ENCODE data around the gene ITGAL.
"Not testable (repeated sequence)": the region's sequence is repeated elsewhere in the genome, so short reads cannot be mapped to it uniquely, and the experiment has no call there.

The ITGAL gene

DNA sequence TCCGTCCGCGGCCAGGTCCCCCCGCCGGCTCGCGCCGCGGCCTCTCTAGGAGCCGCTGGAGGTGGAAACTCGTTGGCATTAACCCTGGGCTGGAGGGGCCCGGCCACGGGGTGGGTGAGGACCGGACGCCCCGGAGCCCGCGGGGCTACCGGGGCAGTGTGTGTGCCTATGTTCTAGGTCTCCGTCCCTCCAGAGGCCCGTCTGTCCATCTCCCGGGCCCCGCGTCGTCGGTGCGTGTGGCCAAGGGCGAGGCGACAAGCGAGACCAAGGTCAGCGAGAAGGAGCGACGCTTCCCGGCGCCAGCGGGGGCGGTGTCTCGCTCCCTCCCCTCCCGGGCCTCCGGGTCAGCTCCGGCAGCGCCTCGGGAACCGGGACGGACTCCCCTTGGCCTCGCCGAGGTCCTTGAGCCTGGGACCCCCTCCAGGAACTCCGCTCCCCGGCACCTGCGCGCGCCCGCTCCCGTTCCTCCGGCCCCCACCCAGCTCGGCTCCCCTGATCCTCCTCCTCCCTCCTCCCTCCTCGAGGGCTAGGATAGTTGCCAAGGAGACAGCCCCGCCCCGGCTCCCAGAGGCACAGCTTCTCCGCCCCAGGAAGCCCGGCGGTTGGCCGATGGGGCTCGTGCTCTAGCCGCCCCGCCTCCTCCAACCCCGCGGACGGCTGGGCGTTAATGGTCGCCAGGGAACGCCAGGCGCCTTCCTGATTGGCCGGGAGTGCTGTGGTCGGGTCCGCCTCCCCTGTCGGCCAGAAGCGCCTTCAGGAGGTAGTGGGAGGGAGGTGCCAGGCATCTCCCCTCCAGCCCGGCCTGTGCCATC, 54.5 kb downstream of the ITGAL start:
- peak; percentile 83 for DNase-seq

DNA sequence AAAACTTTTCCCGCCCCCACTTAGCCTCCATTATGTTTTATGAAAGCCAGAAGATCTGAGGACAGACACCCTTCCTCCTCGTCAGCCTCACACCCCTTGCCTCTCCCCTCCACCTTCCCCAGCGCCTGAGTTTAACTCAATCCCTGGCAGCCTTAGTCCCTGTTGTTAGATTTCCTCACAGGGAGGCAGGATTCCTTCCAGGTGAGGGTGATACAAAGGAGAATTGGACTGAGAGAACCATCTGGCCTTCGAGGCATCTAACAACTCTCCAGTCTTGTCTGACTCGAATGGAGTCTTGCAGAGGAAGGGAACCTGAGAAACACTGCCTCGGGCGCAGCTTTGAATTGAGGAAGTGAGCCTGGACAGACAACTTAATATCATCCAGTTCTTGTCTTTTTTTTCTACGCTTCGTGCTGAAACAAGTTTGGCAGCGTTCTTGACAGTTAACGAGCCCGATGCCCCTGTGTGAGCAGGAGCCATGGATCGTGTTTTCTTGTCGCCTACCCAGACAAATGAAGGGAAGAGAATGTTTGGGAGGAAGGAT, 55.2 kb downstream of the ITGAL start:
- no peak for DNase-seq

DNA sequence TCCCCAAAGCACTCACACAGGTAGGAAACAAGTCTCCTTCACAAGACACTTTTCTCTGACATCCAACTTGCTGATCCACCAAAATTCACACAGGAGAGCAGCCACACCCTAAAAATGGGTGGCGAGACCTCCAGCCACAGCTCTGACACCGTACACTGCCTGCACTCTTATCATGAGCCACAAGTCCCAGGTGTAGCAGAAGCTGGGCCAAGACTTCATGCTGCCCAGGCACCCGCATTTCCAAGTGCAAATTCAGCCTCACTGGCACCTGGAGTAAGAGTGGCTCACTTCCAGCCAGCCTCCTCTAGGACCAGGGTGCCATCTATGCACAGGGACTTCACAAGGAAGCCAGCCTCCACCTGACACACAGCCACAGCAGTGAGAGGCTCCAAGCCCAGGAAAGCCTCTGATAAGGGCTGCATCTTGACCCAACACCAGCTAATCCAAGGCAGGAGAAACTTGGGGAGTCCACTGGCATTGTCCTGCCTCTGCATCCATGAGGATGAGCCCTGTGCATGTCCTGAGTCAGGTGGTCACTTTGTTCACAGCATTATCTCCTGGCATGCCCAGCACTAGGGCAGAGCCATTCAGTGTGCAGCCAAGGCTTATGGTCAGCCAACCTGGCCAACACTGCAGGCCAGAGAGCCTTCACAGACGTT, 56.4 kb downstream of the ITGAL start:
- no peak for DNase-seq

DNA sequence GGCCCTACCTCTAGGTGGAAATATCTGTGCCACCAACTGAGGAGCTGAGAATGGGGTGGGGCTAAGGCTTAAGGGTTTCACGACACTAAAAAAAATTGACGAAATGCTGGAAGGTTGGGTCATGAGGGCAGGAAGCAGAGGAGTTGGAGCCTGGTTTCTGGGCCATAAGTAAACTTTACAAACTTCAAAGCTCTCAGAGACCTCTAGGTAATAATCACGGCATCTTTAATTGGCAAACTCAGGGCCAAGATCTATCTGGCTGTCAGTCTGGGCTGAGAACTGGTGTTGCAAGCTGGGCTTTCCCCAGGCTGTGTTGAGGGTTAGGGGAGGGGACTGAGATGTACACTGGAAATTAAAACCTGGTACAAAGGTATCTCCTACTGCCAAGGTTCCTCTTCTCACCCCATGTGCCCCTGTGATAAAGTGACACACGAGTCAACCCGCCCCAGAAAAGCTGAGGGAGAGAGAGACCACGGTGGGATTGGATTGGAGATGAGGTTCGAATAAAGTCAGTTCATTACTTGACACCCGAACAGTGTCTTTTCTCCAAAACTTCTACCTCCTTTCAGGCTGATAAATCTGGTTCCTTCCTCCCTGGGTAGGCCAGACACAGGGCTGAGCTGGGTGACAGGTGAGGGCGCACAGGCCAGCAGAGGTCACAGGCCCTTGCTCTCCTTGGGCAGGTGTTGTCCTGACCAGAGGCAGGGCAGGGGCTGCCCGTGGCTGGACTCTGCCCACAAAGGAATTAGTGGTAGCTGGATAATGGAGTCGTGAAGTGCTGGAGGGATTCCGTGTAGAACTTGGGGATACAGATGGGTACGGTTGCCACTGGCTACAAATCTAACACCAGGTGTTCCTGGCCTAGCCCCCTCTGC, 57.9 kb downstream of the ITGAL start:
- DNase-seq, result no peak

DNA sequence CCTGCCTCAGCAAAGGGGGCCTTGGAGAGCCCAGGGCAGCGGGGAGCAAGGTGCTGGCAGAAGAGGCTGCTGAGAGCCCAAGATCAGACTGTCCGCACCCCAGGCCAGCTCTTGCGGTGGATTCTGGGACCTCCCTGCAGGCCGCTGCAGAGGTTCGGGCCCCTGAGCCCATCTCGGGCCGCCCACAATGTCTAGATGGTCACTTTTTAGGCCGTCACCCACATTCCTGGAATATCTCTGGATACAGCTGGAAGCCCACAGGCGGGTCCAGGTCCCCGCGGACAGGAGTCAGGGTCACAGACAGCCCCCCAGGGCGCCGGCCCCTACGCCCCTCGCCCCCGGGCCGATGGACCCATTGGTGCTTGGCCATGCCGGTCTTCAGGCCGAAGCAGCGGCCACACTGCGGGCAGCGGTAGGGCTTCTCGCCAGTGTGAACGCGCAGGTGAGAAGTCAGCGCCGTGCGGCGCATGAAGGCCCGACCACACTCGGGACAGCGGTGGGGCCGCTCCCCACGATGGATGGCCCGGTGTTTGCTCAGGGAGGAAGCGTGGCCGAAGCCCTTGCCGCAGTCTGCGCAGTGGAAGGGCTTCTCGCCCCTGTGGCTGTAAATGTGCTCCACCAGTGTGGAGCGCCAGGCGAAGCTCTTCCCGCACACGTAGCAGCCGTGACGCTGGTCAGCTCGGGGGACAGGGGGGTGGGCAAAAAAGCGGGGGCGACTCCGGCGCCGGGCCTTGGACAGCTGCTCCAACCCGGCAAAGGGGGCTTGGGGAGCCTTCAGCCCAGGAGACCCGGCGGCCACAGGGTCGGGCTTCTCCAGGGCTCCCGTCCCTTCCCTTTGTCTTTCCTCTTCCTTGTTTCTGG, 60.0 kb downstream of the ITGAL start:
- DNase-seq, result no peak

DNA sequence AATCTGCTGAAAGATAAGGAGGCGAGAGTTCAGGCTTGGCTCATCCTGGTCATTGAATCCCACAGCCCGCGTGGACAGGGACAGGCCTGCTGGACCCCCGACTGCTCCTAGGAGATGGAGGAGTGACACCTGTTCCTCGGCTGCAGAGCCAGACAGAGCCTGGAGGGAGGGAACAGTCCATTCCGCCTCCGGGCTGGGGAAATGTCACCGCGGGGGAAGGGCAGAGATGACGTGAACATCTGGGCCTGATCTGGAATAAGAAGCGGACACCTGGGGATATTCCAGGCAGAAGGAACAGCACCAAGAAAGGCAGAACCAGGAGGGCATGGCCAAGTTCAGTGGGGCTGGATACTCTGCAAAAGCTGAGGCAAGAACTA, 60.6 kb downstream of the ITGAL start:
- DNase-seq, result no peak

DNA sequence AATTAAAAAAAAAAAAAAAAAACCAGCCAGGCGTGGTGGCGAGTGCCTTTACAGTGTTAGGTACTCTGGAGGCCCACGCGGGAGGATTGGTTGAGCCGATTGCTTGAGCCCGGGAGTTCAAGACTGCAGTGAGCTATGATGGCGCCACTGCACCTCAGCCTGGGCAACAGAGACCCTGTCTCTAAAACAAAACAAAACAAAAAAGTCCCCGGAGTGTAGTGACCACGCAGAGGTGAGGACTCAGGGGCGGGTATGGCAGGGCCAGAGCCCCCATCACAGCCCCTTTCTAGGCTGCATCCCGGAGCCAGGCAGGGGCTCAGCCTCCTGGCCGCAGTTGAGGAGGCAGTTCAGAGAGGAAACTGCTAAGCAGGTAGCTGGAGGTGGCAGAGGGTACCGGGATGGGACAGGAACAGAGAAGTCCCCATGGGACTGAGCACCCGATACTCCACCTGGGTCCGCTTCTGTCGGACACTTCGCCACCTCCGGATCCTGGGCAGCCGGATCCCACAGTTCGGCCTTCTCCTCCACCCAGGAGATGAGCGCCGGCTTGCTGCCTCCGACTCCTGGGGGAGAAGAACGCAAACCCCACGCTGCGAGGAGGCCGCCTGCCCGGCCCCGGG, 61.3 kb downstream of the ITGAL start:
- no peak for DNase-seq

DNA sequence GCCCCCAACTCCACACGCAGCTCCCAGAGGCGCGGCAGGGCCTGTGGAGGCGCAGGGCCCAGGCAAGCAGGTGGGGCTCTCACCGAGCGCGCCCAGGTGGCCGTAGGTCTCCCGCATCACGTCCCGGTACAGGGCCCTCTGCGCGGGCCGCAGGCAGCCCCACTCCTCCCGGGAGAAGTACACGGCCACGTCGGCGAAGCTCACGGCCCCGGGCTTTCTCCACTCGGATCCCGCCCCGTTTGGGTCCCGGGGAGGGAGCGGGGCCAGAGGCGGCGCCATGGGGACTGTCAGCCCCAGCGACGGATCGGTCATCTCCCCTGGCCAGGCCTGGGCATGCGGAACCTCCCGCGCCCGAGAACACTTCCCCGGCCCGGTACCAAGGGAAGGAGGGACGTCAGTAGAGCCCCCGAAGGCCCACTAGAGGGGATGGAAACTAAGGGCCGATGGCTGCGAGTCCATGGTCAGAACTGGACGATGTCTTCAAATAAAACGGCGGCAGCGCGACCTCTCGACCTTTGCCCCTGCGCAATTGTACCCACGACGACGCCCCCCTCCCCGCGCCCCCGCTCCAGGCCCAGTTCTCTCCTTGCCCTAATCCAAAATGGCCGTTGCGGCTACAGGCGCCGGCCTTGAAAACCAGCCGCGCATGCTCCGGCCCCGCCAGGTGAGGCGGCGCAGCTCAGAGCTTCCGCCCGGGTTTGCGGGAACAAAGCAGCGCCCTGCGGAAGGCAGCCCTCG, 62.0 kb downstream of the ITGAL start, which contains the start of gene ZNF747:
TSS of gene ZNF747 (minus strand) at position 491 of the 738 bp plus-strand sequence. CDS start at position 312, 179 bp downstream.
- DNase-seq, result peak; percentile 80

DNA sequence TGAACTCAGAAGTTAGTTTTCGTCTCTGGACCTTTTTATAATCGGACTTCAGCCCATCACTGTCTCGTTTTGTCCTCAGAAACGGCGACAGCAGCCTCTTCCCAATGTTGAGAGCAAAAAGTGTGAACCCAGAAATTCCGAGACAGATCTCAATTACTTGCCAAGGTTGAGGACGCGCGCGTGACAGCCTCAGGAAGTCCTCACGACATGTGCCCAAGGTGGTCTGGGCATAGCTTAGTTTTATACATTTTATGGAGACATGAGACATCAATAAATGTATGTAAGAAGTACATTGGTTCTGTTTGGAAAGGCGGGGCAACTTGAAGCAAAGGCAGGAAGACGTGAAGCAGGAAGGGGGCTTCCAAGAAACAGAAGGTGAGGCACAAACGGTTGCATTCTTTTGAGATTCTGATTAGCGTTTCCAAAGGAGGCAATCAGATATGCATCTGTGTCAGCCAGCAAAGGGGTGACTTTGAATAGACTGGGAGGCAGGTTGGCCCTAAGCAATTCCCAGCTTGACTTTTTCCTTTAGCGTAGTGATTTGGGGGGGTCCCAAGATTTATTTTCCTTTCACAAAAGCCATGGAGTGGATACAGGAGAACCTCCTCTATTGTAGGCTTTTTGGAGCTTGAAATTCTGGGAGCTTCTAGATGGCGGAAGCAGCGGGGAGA, 62.7 kb downstream of the ITGAL start:
- no peak for DNase-seq

DNA sequence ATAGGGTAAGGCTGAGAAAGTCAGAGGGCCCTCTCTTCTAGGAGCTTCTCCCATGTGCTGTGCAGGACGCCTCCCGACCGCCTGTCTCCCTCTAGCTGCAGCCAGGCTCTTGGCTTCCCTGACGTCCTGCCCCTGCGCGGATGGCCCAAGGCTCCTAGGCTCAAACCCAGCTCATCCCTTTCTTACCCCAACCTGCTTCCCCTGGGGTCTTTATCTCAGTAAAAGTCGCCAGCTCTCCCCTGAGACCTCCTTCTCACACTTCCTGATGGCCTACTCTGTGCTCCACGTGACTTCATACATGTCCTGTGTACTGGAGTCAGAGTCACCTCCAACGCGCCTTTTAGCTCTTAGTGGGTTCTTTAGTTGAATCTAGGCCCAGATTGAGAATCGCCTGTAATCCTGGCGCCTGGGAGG, 63.2 kb downstream of the ITGAL start:
- no peak for DNase-seq

DNA sequence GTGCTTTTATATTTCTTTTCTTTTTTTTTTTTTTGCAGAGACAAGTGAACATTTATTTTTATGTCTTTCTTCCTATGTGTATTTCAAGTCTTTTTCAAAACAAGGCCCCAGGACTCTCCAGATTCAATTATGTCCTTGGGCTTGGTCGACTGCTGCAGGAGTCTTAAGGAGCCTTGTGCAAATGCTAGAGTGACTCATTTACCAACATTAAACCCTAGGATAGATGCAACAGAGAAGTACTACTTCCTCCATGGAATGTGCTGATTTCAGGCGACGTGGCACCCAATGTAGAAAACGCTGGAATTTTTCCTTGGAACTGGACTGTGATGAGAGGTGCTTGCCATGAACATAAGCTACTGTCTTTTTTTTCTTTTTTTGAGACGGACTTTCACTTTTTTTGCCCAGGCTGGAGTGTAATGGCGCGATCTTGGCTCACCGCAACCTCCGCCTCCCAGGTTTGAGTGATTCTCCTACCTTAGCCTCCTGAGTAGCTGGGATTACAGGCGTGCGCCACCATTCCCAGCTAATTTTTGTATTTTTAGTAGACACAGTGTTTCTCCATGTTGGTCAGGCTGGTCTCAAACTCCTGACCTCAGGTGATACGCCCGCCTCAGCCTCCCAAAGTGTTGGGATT, 64.0 kb downstream of the ITGAL start:
- DNase-seq, result not testable (repeated sequence)

DNA sequence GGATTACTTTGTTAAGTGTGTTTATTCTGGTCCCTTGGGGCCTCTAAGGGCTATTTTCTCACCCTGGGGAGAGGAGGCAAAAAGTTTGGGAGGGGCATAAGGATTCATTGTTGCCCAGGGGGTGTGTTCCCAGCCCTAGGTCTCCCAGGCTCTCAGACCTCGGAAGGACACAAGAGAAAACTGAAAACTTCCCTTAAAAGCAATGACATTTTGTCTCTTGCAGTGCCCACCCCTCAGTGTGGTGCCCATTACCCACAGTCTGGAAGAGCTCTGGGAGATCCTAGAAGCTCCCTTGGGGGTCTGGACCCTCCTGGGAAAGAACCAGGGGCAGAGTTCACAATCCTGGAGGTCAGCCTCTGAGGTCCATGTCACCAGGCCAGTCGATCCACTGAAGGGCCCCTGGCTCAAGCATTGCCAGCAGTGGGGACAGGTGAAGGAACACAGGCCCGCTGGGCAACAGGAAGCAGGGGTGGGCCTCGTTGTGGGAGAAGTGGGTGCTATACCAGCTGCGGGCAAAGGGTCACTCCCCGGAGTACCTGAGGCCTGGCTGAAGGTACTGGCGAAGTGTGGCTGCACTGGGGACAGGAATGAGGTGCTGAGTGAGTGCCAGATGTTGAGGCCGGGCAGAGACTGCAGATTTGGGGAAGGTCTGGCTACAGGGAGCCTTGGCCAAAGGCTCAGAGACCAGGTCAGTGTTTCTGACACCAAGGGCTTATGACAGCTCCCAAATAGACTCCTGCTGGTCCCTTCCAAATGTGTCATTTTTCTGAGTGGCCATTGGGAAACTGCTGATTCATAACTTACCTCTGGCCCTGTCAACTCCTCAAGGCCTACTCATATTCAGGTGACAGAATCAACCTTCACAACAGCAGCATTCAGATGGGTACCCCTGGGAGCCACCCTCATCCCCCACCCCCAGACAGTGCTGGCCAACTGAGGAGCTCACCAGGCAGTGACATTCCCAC, 66.7 kb downstream of the ITGAL start:
- no peak for DNase-seq

DNA sequence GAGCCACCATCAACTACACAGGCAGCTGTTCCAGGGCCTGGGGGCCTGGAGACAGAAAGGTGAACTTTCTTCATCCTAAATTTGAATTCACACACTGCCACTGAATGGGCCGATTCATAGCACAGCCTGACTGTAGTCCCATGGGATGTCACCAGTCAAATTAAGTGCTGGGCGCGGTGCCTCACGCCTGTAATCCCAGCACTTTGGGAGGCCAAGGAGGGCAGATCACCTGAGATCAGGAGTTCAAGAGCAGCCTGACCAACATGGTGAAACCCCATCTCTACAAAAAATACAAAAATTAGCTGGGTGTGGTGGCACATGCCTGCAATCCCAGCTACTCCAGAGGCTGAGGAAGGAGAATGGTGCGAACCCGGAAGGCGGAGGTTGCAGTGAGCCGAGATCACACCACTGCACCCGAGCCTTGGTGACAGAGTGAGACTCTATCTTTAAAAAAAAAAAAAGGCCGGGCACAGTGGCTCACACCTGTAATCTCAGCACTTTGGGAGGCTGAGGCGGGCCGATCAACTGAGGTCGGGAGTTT, 67.5 kb downstream of the ITGAL start:
- DNase-seq, result not testable (repeated sequence)

DNA sequence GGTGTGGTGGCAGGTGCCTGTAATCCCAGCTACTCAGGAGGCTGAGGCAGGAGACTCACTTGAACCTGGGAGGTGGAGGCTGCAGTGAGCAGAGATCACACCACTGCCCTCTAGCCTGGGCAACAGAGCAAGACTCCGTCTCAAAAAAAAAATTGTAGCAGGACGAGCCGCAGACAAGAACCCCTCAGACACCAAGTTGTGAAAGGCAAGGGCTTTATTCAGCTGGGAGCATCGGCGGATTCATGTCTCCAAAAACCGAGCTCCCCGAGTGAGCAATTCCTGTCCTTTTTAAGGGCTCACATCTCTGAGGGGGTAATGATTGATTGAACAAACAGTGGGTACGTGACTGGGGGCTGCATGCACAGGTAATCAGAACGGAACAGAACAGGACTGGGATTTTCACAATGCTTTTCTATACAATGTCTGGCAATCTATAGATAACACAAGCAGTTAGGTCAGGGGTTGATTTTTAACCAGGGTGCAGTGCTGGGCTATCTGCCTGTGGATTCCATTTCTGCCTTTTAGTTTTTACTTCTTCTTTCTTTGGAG, 68.4 kb downstream of the ITGAL start:
- DNase-seq, result not testable (repeated sequence)

DNA sequence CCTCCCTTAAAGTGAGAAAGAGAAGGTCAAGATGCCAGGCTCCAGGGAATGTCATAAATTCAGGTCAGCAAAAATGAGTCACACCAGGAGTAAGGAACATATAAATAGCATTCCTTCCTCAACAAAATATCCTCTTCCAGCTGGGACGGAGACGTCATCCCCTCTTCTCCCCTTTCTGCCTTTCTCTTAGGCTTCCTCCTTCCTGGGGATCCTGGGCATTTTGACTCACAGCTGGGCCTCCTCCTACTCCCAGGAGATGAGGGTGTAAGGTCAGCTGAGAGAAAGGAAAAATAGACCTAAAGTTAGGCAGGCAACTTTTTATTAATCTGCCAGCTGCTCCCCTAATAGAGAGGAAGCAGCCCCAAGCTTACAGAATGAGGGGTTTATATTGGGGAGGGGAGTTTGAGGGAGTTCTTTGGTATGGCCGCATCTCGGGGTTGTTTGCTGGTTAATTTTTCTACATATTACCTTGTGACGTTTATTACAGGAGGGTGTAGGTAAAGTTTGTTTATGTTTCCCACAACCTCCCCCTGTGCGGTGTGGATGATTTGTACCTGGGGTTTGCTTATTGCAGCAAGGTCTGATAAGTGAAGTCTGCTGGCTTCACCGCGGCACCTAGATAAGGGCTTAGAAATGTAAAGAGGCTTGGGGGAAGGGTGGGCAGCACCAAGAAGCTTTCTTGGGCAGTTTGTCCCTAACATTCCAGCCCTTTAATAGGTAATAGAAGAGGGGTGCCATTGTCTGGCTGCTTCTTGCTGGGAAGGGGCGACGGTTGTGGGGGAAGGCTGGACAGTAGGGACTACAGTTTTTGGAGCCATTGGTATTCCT, 69.2 kb downstream of the ITGAL start:
- no peak for DNase-seq

DNA sequence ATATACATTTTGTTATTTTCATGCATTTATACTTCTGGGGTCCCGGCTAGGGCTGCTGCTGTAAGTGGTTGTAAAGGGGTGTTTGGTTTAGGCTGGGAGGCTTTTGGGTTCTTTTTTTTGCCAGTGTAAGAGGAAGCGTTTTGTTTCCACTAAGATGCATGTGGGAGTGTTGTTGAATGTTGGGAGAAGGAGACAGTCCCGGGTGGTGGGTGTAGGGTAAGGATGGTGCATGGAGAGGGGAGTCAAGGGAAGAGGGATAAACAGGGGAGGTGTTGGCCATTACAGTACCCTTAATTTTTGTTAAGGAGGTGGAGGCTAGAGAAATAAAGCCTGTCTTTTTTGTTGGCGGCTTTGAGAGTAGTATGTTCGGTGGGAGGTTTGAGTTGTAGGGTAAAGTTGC, 70.5 kb downstream of the ITGAL start:
- no peak for DNase-seq

DNA sequence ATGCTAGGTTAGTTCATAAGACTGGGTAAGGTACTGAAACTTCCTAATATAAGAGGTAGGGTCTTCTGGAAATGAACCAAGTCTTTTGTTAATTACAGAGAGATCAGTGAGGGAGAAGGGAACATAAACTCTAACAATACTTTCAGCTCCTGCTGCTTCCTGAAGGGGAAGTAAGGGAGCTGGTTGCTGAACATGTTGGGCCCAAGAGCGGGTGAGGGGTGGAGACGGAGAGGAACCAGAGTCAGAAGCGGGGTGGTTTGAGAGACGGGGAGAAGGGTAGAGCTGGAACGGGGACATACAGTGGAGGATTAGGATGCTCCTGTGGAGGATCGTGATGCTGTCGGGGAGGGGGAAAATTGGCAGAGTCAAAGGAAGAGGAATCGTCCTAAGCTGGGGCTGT, 73.6 kb downstream of the ITGAL start:
- no peak for DNase-seq

Data from activated gamma-delta T cell (primary cell).